Stimulated activated CD4-positive, alpha-beta T cell treated with anti-CD3 and anti-CD28 coated beads, Interleukin-15, amount 100 ng/mL, for 24 hours (primary cell): ENCODE results near the gene TANK.
"Not testable (repeated sequence)": the region's sequence is repeated elsewhere in the genome, so short reads cannot be mapped to it uniquely, and the experiment has no call there.

Source experiments
- DNase-seq: peaks from one replicate; pipeline ENCODE4 v3.0.0-alpha.2; 2020

TANK gene, protein sequence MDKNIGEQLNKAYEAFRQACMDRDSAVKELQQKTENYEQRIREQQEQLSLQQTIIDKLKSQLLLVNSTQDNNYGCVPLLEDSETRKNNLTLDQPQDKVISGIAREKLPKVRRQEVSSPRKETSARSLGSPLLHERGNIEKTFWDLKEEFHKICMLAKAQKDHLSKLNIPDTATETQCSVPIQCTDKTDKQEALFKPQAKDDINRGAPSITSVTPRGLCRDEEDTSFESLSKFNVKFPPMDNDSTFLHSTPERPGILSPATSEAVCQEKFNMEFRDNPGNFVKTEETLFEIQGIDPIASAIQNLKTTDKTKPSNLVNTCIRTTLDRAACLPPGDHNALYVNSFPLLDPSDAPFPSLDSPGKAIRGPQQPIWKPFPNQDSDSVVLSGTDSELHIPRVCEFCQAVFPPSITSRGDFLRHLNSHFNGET

DNA sequence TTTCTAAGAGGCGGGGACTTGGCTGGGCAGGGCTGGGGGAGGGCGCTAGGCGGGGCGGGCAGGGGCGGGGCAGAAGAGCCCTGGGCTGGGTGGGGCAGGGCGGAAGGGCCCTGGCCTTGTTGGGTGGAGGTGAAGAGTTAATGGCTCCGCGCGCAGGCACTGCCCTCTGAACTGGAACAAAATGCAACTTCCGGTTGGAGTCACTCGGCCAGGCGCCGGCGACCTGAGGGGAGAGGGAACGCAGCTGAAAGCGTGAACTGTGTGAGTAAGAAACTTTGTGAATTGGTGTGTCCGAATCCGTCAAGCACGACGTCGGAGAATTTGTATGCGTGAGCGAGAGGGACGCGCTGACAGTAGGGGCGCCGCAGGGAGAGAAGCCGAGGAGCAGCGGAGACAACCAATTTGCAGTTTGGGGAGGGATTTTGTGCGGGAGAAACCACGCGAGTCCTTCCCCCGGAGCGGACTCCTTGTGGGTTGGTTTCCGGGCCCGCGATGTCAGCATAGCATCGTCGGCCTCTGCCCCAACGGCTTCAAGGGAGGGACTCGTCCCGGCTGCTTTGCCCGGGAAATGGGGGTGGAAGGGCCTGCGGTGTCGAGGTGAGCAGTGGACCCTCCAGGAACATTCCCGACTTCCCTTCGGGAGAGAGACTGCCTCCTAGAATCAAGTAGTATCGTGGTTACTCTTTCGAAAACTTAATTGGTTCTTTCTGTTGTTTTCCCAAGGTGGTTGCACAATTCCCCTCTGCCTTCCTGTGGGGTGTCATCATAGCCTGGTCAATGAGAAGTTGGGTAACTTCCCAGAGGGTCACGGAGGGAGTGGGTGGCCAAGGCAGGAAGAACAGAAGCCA lies at the start of gene TANK:
Gene TANK, plus strand, starts transcription at position 203 of the 848 bp plus-strand sequence. CDS start 19,235 bp downstream, outside the sequence.
- peak; percentile 92 for DNase-seq

GRCh38 chr2:161111531-161111930 lies 48.7 kb upstream of the TANK start:
- no peak for DNase-seq

DNA sequence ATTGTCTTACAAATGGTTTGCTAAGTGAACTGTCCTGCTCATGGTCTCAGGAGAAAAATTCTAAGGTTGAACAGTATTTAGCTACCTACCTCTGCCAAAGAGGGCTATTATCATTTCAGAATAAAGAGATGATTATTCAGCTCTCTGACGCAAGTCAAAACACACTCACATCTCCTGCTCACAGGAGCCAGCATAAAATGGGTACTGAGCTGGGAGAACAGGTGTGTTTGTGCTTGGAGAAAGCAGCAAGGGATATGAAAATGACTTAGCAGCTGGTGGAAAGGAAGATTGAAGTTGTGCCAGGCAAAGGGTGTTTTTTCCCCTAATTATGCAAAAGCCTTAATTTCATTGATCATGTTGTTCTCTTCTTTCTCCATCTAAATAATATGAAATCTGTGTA lies 47.3 kb upstream of the TANK start:
- DNase-seq, result no peak

GRCh38 chr2:161113693-161114575 lies 46.3 kb upstream of the TANK start:
- DNase-seq, result no peak

DNA sequence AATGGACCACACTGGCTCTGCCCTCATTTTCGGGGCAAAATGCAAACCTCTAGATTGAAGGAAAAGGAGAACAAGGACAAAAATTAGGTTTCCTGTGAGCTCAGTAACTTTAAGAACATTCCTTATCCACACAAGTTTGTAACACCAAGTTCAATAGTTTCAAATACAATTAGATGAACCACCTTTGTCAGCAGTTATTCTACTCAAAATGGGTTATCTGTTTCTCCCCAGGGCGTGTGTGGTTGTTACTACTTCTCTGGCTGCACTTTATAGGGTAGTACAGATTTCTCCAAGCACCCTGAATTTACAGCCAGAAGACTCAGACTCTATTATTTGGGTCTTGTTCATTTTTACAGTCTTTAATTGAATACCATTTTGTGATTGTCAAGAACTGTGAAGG lies 45.0 kb upstream of the TANK start:
- DNase-seq, result no peak

DNA sequence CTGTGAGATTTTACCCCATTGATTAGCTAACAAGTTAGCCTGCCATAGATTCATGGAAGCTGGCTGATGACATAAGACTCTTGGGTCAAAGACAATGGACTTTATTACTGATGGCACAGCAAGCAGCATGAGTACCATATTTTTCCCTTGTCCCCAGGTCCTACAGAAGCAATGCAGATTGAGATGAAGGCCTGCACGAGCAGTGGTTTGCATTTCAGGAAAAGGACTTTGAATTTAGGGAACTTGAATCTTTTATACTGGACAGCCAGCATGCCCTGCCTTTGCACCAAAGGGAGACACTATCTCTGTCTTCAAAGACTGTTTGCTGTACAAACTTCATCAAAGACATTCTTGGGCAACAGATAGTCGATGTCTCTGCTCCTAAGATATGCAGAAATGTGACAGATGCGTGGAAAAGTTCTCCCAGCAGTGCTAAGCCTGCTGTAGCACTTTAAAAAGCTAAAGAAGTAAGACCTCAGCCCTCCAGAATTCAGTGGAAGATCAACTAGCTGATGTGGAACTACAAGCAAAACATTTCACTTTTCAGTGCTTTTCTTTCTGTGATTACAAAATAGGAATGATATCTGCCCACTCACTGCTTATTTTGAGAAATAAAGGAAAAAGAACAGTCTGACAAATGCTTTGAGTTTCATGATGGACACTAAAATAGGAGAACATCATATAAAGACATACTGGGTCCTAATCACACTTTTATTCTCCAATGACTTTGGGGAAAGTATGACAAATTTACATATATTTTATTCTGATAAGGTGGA lies 44.4 kb upstream of the TANK start:
- no peak for DNase-seq

DNA sequence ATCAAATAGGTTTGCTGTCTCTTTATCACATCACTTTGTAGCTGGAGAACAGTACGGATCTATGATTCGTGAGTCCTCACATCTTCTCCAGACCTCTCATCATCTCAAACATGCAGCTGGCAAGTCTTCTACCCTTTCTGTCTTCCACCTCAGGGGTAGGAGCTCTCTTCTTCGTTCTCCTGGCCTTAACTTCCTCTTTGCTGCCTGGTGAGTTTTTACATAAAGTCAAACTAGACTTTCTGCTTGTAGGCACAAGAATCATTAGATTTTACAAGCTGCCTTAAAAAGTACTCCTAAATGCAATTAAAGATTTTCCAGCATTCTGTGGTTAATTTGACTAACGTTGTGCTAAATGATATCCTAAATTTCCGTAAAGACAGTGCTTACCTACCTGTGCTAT lies 43.7 kb upstream of the TANK start:
- DNase-seq, result no peak

DNA sequence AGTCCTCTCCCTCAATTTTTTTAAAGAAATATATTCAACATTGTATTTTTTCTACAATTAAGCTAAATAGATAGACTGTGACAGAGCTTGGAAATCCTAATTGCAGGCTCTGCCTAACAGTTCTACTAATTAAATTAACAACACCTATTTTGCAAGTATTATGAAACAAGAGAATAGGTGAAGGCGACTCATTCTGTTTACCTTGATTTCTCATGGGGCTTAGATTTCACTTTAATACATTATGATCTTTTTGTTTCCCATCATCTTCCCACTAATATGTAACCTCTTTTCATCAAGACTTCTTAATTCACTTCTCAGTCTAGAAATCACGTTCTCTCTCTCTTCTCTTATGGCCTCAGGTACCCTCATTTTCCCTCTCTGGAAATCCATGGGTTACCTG lies 42.7 kb upstream of the TANK start:
- no peak for DNase-seq

DNA sequence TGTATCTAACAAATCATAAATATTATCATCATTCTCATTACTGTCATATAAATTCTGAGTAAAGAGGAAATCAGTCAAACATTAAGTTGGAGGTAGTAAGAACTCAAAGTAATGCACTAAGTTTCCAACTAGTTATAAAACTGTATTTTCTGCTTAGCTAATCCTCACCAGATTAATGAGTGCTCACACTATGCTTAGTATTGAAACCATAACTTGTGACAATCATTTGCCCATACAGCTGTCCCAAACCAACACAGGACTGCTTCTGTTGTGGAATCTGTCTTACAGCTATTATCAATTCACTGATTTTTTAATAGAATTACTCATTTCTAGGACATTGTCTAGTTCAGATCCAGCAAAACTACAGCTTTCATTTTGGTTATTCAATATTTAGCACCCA lies 41.5 kb upstream of the TANK start:
- no peak for DNase-seq

DNA sequence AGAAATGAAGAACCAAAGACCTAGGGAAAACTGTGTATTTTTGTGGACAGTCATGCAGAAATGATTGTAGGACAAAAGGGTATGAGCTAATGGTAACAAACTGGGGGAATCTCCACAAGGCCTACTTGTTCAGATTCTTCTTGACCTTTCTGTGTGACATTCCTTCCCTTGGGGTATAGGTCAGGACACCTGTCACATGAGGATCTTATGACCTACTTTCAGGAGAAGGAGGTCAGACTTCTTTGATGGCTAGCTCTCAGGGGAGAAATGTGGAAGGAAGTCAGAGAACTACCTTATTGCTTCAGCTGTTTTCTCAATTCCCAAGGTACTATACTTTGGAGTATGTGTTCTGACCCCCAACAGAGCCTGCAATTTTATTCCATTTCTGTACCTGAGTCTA lies 40.7 kb upstream of the TANK start:
- no peak for DNase-seq

- DNase-seq, result no peak
Measured at GRCh38 chr2:161120775-161121174, 39.5 kb upstream of the TANK start.

DNA sequence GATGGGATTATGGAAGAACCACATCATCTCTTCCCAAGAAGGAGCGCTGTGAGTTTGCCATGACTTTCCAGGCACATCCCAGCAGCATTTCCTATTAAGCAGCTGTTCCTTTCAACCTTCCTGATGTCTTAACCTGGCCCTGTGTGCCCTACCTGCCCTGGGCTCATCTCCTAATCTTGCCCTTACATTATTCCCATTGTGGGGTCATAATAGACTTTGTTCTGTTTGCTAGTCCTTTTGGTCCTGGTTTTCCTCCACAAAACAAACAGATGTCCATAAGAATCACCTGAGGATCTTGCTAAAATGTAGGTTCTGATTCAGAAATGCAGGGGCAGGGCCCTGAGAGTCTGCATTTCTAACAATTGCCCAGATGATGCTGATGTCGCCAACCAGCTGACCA lies 38.6 kb upstream of the TANK start:
- DNase-seq, result no peak

DNA sequence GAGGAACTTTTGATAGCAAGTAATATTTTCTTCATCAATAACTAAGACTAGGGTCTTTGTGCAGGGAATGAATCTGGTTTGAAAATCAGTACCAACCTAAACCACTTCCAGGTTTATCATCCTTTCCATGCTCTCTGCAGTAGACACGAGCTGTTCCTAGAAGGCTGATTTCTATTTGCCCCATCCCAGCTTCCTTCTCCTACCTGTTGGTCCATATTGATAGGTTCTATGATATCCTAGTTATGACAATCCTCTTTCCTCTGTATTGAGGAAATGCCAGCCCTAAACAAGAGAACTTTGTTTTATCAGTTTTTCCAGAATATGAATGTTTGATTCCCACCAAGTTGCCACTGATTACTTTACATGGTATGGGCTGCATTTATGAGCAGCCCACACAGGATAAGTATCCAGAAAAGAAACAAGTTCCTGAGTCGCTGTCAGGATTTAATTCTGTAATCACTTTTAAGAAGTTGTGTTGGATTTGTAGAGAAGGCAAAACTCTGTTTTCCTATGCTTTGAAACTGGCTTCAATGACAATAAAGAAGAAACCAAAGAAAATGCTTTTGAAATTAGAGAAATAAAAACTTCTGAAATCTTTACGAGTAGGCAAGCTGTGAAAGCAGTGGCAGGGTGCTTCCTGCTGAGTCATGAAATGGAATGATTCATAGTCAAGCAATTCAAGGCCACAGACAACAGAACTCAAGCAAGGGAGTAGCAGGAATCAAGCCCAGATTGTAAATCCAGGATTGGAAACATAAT lies 37.3 kb upstream of the TANK start:
- DNase-seq, result peak; percentile 47

- DNase-seq, result no peak
Measured at GRCh38 chr2:161123531-161124030, 36.6 kb upstream of the TANK start.

- DNase-seq, result no peak
Measured at GRCh38 chr2:161124201-161124600, 36.0 kb upstream of the TANK start.

GRCh38 chr2:161128885-161129284 lies 31.3 kb upstream of the TANK start:
- DNase-seq, result no peak

GRCh38 chr2:161130354-161130753 lies 29.9 kb upstream of the TANK start:
- no peak for DNase-seq

DNA sequence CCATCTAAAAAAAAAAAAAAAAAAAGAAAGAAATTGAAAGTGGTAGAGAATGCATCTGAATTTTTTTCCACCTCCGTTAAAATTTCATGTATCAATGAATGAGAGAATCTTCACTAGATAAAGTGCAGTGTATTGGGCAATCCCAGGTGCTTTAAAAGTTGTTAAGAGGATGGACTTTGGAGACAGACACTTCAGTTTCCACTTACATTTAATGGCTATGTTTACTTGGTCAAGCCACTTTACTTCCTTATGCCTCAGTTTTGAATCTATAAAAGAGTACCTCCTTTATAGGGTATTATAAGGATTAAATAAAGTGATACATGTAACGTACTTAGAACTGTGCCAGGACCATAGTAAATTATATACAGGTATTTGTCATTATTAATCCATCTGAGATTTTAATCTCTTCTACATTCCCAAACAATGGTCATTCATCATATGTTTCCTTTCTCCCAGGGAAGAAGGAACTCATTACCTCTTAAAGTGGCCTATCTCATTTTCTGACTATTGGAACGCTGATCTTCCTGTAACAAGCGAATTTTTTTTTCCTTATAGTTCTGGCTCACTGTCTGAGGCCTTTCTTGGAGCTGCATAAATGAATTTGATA lies 29.1 kb upstream of the TANK start:
- DNase-seq, result no peak

- no peak for DNase-seq
Measured at GRCh38 chr2:161131804-161132203, 28.4 kb upstream of the TANK start.

GRCh38 chr2:161132384-161132783 lies 27.8 kb upstream of the TANK start:
- DNase-seq, result not testable (repeated sequence)

DNA sequence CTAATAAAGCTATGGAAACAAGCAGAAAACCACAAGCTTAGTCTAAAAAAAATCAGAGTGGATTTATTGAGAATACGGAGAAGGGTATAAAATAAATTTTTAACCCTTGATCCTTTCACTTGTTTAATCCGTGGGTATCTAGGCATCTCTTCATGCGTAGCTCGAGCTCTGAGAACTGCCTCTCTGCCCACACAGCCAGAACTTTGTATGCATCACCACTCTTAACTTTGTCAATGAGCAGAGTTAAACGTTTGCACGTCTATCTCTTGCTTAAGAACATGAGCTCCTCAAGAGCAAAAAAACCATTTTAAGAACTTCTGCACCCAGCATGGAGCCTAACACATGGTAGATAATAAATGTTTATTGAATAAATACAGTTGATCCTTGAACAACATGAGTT lies 26.9 kb upstream of the TANK start:
- DNase-seq, result no peak
